Parathyroid adenoma (tissue), 2 donors: ENCODE data around the gene HOXB9.
A peak's percentile ranks its signal among the peaks of the same experiment; 100 is the strongest.

Source experiments
- H2AFZ ChIP-seq: fragments of 300-600 bp; sonication (generic); one replicate; pipeline ENCODE4 v1.7.0; 2017; ENCODE audit warnings: antibody characterized with exemption, mild to moderate bottlenecking
- H3K27ac ChIP-seq: fragments of 300-600 bp; sonication (generic); one replicate; pipeline ENCODE4 v1.7.0; 2017
- H3K27me3 ChIP-seq: fragments of 300-600 bp; sonication (generic); one replicate; pipeline ENCODE4 v1.7.0; 2017; ENCODE audit warnings: low read length; ENCODE audit not compliant: control insufficient read depth, insufficient read depth
- H3K36me3 ChIP-seq: fragments of 300-600 bp; sonication (generic); one replicate; pipeline ENCODE4 v1.7.0; 2017; ENCODE audit warnings: low read length; ENCODE audit not compliant: control insufficient read depth, insufficient read depth
- H3K4me1 ChIP-seq: fragments of 300-600 bp; sonication (generic); one replicate; pipeline ENCODE4 v1.7.0; 2017; ENCODE audit warnings: control low read depth
- H3K4me2 ChIP-seq: fragments of 300-600 bp; sonication (generic); one replicate; pipeline ENCODE4 v1.7.0; 2017; ENCODE audit warnings: low read length
- H3K4me3 ChIP-seq: fragments of 300-600 bp; sonication (generic); one replicate; pipeline ENCODE4 v1.7.0; 2017; ENCODE audit warnings: low read depth, low read length
- H3K79me2 ChIP-seq: fragments of 300-600 bp; sonication (generic); one replicate; pipeline ENCODE4 v1.7.0; 2017; ENCODE audit warnings: control low read depth
- H3K9ac ChIP-seq: fragments of 300-600 bp; sonication (generic); one replicate; pipeline ENCODE4 v1.7.0; 2017; ENCODE audit warnings: mild to moderate bottlenecking
- H3K9me3 ChIP-seq: fragments of 300-600 bp; sonication (generic); one replicate; pipeline ENCODE4 v1.7.0; 2017; ENCODE audit warnings: low read length; ENCODE audit not compliant: control insufficient read depth
- CTCF ChIP-seq: fragments of 300-600 bp; sonication (generic); IDR thresholded peaks from one replicate; pipeline ENCODE4 v1.7.0; 2017; ENCODE audit warnings: antibody characterized with exemption, mild to moderate bottlenecking
- donor health status: primary hyperparathyroidism.

HOXB9 gene

GRCh38 chr17:48611213-48611612 lies 14.9 kb downstream of the HOXB9 start:
- H3K9ac ChIP-seq: no peak overlapping the region
- H3K36me3 ChIP-seq: no peaks in the 10 kb centered on the region
- no peaks in the 10 kb centered on the region for H3K4me1 ChIP-seq
- no peak for TF ChIP-seq CTCF
- H3K4me3 ChIP-seq: peak overlapping the region; percentile 52
- no peaks in the 10 kb centered on the region for H3K79me2 ChIP-seq
- H3K9me3 ChIP-seq: no peaks in the 10 kb centered on the region
- no peak overlapping the region for H3K27ac ChIP-seq
- H2AFZ ChIP-seq: no peak overlapping the region
- H3K27me3 ChIP-seq: peaks cover 31% of the 10 kb centered on the region
- peak overlapping the region; percentile 66 for H3K4me2 ChIP-seq

- Histone ChIP-seq H2AFZ (peak within 1 kb of the TSS; percentile 0), H3K9ac (no peak within 1 kb of the TSS), H3K4me3 (peak within 1 kb of the TSS; percentile 52), H3K27me3 (peaks cover 32% of the 10 kb centered on the region), H3K9me3 (no peaks in the 10 kb centered on the region), H3K27ac (no peak within 1 kb of the TSS), H3K4me1 (no peaks in the 10 kb centered on the region), H3K4me2 (peak within 1 kb of the TSS; percentile 66), H3K36me3 (no peaks in the 10 kb centered on the region), H3K79me2 (no peaks in the 10 kb centered on the region)
- no peak for TF ChIP-seq CTCF
Measured at GRCh38 chr17:48610282-48611211, 15.6 kb downstream of the HOXB9 start, which contains the start of gene HOXB7. HOXB7 (minus strand) TSS chr17:48611017; CDS start chr17:48610918, 99 bp downstream.

- peak overlapping the region; percentile 52 for H3K4me3 ChIP-seq
- H3K79me2 ChIP-seq: no peaks in the 10 kb centered on the region
- no peaks in the 10 kb centered on the region for H3K4me1 ChIP-seq
Measured at GRCh38 chr17:48609759-48610281, 16.3 kb downstream of the HOXB9 start.

DNA sequence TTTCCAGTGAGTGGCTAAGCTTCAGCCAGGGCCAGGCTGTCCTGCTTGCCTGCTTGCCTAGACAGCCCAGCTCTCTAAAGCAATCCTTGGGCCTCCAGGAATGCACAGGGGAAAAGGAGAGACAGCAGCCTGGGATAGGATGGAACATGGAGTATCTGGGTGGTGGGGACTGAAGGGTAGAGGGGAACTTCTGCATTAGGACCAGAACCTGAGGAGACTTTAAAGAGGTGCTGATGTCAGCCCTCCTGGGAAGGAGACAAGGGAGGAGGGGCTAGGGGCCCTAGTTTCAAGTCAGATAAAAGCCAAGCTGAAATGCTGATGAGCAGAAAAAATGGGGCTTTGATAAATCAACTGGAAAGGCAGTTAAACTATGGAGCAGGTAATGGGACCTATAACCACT lies 17.1 kb downstream of the HOXB9 start:
- no peaks in the 10 kb centered on the region for H3K9me3 ChIP-seq
- no peak overlapping the region for H3K4me3 ChIP-seq
- no peaks in the 10 kb centered on the region for H3K4me1 ChIP-seq
- H3K27ac ChIP-seq: no peak overlapping the region
- H3K36me3 ChIP-seq: no peaks in the 10 kb centered on the region
- peaks cover 43% of the 10 kb centered on the region for H3K27me3 ChIP-seq
- H3K79me2 ChIP-seq: no peaks in the 10 kb centered on the region
- TF ChIP-seq CTCF: no peak
- H3K9ac ChIP-seq: no peak overlapping the region
- no peak overlapping the region for H2AFZ ChIP-seq
- no peak overlapping the region for H3K4me2 ChIP-seq

More at GRCh38 chr17:48609759-48610281, 16.3 kb downstream of the HOXB9 start:
- no peak overlapping the region for H2AFZ ChIP-seq
- no peak for TF ChIP-seq CTCF
- H3K36me3 ChIP-seq: no peaks in the 10 kb centered on the region
- no peaks in the 10 kb centered on the region for H3K9me3 ChIP-seq
- no peak overlapping the region for H3K27ac ChIP-seq
- H3K4me2 ChIP-seq: peak overlapping the region; percentile 66
- H3K9ac ChIP-seq: no peak overlapping the region
- H3K27me3 ChIP-seq: peaks cover 35% of the 10 kb centered on the region
